ENCODE results near the gene SEMA6A.

- TF ChIP-seq GATA3 (IDR thresholded peaks at IDR 0.05; ENCODE audit: low read depth, low read length), result no peak
- no peak for TF ChIP-seq GATA2 (IDR thresholded peaks at IDR 0.05; ENCODE audit: low read depth, low read length)
Measured at GRCh38 chr5:116466727-116467464, 107.7 kb downstream of the SEMA6A start.
